ENCODE results near the gene APOL2. TPM values are rescaled to one million over a fixed set of nuclear protein-coding genes. Genes with fewer than 3 reads are reported as not detected.

The APOL2 gene
- total and polyA plus RNA-seq, 11 donors: 26.6 to 213 (median 53.3) TPM

- peak; percentile 74 to 88 (median 79) for ATAC-seq
- peaks cover 10 to 95% (median 89%) of the 10 kb centered on the region in 9 donors for H3K36me3 ChIP-seq
- peaks cover 0 to 24% (median 13%) of the 10 kb centered on the region in 12 donors for H3K4me1 ChIP-seq
- peak; percentile 75 to 96 (median 88) for TF ChIP-seq CTCF (IDR thresholded peaks at IDR 0.05)
- no peak for TF ChIP-seq POLR2A (IDR thresholded peaks at IDR 0.05)
- H3K9me3 ChIP-seq: no peaks in the 10 kb centered on the region
- intact Hi-C loops (cut with DNase I): loop anchor here in 2 of 10 donors (5.0 to 10.0 kb wide), 2 partner anchors 62 to 89 kb away; no protein-coding TSS in a partner anchor
- peak; percentile 75 to 85 (median 79) for DNase-seq
- WGBS, 4 donors: 32 to 62% (median 55%) methylated on average over 20 to 28 of the region's 28 CpGs
- no peaks in the 10 kb centered on the region for H3K27me3 ChIP-seq
- H3K27ac ChIP-seq: peak overlapping the region in 10 of 12 donors; percentile 25 to 88 (median 60)
- no peak overlapping the region for H3K4me3 ChIP-seq
These were observed 47.0 kb upstream of the APOL2 start for GRCh38 chr22:36286096-36286957.

- H3K4me1 ChIP-seq: peaks cover 0 to 24% (median 13%) of the 10 kb centered on the region in 12 donors
- TF ChIP-seq POLR2A (IDR thresholded peaks at IDR 0.05) (no peak), CTCF (IDR thresholded peaks at IDR 0.05) (no peak)
- H3K4me3 ChIP-seq: no peak overlapping the region
- peak in 1 of 4 donors; percentile 1 for ATAC-seq
- H3K36me3 ChIP-seq: peaks cover 10 to 99% (median 96%) of the 10 kb centered on the region in 9 donors
- no peaks in the 10 kb centered on the region for H3K9me3 ChIP-seq
- H3K27ac ChIP-seq: peak overlapping the region in 10 of 12 donors; percentile 25 to 88 (median 60)
- 71 to 82% (median 79%) methylated on average over 9 to 21 of the region's 21 CpGs for WGBS, 4 donors
- no peaks in the 10 kb centered on the region for H3K27me3 ChIP-seq
- intact Hi-C loops (cut with DNase I): loop anchor here in 3 of 10 donors (2.0 to 10.0 kb wide), 3 partner anchors 61 to 89 kb away; no protein-coding TSS in a partner anchor
- DNase-seq: peak in 1 of 5 donors; percentile 40
These were observed 46.2 kb upstream of the APOL2 start for GRCh38 chr22:36285545-36285944.

GRCh38 chr22:36285017-36285416 lies 45.7 kb upstream of the APOL2 start:
- TF ChIP-seq POLR2A (IDR thresholded peaks at IDR 0.05): no peak
- no peak for TF ChIP-seq CTCF (IDR thresholded peaks at IDR 0.05)
- intact Hi-C loops (cut with DNase I): loop anchor here in 3 of 10 donors (2.0 to 10.0 kb wide), 3 partner anchors 60 to 88 kb away; no protein-coding TSS in a partner anchor
- Histone ChIP-seq H3K4me3 (no peak overlapping the region), H3K4me1 (peaks cover 0 to 24% (median 13%) of the 10 kb centered on the region in 12 donors), H3K36me3 (peaks cover 10 to 100% (median 97%) of the 10 kb centered on the region in 9 donors), H3K27me3 (no peaks in the 10 kb centered on the region), H3K9me3 (no peaks in the 10 kb centered on the region), H3K27ac (peak overlapping the region in 8 of 12 donors; percentile 12 to 88 (median 60))
- ATAC-seq: peak in 1 of 4 donors; percentile 4
- WGBS, 4 donors: 61 to 74% (median 71%) methylated on average over 12 of the region's 12 CpGs
- peak in 2 of 5 donors; percentile 48 to 63 for DNase-seq

GRCh38 chr22:36284171-36284571 lies 44.8 kb upstream of the APOL2 start:
- WGBS, 4 donors: 92 to 96% (median 93%) methylated on average over 12 to 24 of the region's 24 CpGs
- Histone ChIP-seq H3K9me3 (no peaks in the 10 kb centered on the region), H3K27ac (peak overlapping the region in 2 of 12 donors; percentile 12 to 88), H3K27me3 (no peaks in the 10 kb centered on the region), H3K36me3 (peaks cover 10 to 99% (median 88%) of the 10 kb centered on the region in 9 donors), H3K4me3 (no peak overlapping the region), H3K4me1 (peaks cover 0 to 24% (median 13%) of the 10 kb centered on the region in 12 donors)
- intact Hi-C loops (cut with DNase I): loop anchor here in 3 of 10 donors (2.0 to 10.0 kb wide), 3 partner anchors 59 to 87 kb away; no protein-coding TSS in a partner anchor
- ATAC-seq: no peak
- TF ChIP-seq CTCF (IDR thresholded peaks at IDR 0.05) (no peak), POLR2A (IDR thresholded peaks at IDR 0.05) (no peak)
- DNase-seq: peak in 1 of 5 donors; percentile 26
